H1 (cell line): Measurements from ENCODE around the gene MLPH. TPM values are rescaled to one million over a fixed set of nuclear protein-coding genes. Genes with fewer than 3 reads are reported as not detected.

Experiments
- CTCF ChIA-PET: fragments of 300-600 bp; sonication (Branson Sonifier 250); formaldehyde crosslinking; loops from one replicate; lab custom pipeline; 2021; ENCODE audit not compliant: partially characterized antibody; lab: Charles Lee
- POLR2A ChIA-PET: fragments of 300-600 bp; sonication (Branson Sonifier 250); formaldehyde crosslinking; loops from one replicate; lab custom pipeline; 2021; ENCODE audit warnings: inconsistent platforms; ENCODE audit not compliant: partially characterized antibody; lab: Charles Lee
- DNase-seq, 2 experiments: peaks; one replicate each; pipeline versions ENCODE4 v3.0.0 to v3.0.0-alpha.2; 2010 to 2022; ENCODE audit warnings: low spot score in 2 of 2, low read depth in 1 of 2, mixed read lengths in 1 of 2
- FAIRE-seq: peaks from 2 replicates; lab custom pipeline; 2011; peaks lifted over from hg19 to GRCh38; lab: Jason Lieb, UNC
- H2AFZ ChIP-seq: 2 replicates; pipeline ENCODE4 v1.8.1; 2012; ENCODE audit warnings: low read length, inconsistent platforms
- H2AK5ac ChIP-seq: 2 replicates; pipeline ENCODE4 v1.6.1; 2013; ENCODE audit warnings: low read depth, low read length
- H2BK120ac ChIP-seq: replicated peaks from 2 replicates; pipeline ENCODE3; 2013; ENCODE audit warnings: low read depth, low read length, inconsistent platforms
- H2BK12ac ChIP-seq: 2 replicates; pipeline ENCODE4 v1.6.1; 2013; ENCODE audit warnings: low read depth, low read length
- H2BK15ac ChIP-seq: 2 replicates; pipeline ENCODE4 v1.6.1; 2013; ENCODE audit warnings: low read length
- H2BK20ac ChIP-seq: 2 replicates; pipeline ENCODE4 v1.6.1; 2013; ENCODE audit warnings: low read length
- H2BK5ac ChIP-seq: 2 replicates; pipeline ENCODE4 v1.6.1; 2013; ENCODE audit warnings: low read depth, low read length
- H3K14ac ChIP-seq: 2 replicates; pipeline ENCODE4 v1.6.1; 2013; ENCODE audit warnings: inconsistent platforms; ENCODE audit not compliant: insufficient read length
- H3K18ac ChIP-seq: 2 replicates; pipeline ENCODE4 v1.6.1; 2013; ENCODE audit warnings: low read length; ENCODE audit errors: extremely low read depth
- H3K23ac ChIP-seq: 2 replicates; pipeline ENCODE4 v1.6.1; 2013; ENCODE audit warnings: inconsistent platforms; ENCODE audit not compliant: insufficient read length
- H3K23me2 ChIP-seq: 2 replicates; pipeline ENCODE4 v1.6.1; 2013; ENCODE audit warnings: low read depth, low read length
- H3K27ac ChIP-seq: 2 replicates; pipeline ENCODE4 v1.6.1; 2011; ENCODE audit warnings: low read depth, low read length, inconsistent platforms
- H3K27me3 ChIP-seq, 4 experiments: replicated peaks in 1 of 4; 1 replicate in 1 of 4; 2 replicates in 3 of 4; pipeline versions ENCODE4 v1.6.1 to v1.8.1; 2011 to 2013; ENCODE audit warnings: low read length in 3 of 4, mild to moderate bottlenecking in 3 of 4, inconsistent platforms in 2 of 4, mixed read lengths in 2 of 4, moderate library complexity in 1 of 4; ENCODE audit not compliant: control insufficient read depth in 3 of 4, insufficient read depth in 3 of 4; ENCODE audit errors: extremely low read depth in 1 of 4
- H3K36me3 ChIP-seq, 4 experiments: 2 replicates each; pipeline versions ENCODE4 v1.6.1 to v1.8.1; 2011 to 2013; ENCODE audit warnings: mild to moderate bottlenecking in 4 of 4, low read length in 3 of 4, moderate library complexity in 2 of 4, control low read depth in 1 of 4, inconsistent platforms in 1 of 4; ENCODE audit not compliant: insufficient read depth in 4 of 4, control insufficient read depth in 2 of 4
- H3K4ac ChIP-seq: replicated peaks from 2 replicates; pipeline ENCODE3; 2013; ENCODE audit warnings: low read length, low read depth, mixed read lengths, inconsistent platforms; ENCODE audit not compliant: insufficient read length
- H3K4me1 ChIP-seq, 4 experiments: replicated peaks in 1 of 4; 1 replicate in 1 of 4; 2 replicates in 3 of 4; pipeline versions ENCODE4 v1.6.1 to v1.8.1; 2011 to 2013; ENCODE audit warnings: low read length in 3 of 4, inconsistent platforms in 2 of 4, mixed read lengths in 1 of 4; ENCODE audit not compliant: insufficient read depth in 4 of 4, control insufficient read depth in 3 of 4
- H3K4me2 ChIP-seq, 2 experiments: 2 replicates each; pipeline versions ENCODE4 v1.6.1 to v1.8.1; 2011 to 2013; ENCODE audit warnings: low read depth in 2 of 2, low read length in 2 of 2, control low read depth in 1 of 2, inconsistent platforms in 1 of 2, mild to moderate bottlenecking in 1 of 2; ENCODE audit not compliant: insufficient read depth in 1 of 2
- H3K4me3 ChIP-seq, 4 experiments: fragments of 200-600, 300-600 bp in 1 of 4; sonication (generic), shearing (Covaris generic), sonication (Bioruptor Twin) in 1 of 4; 2 replicates each; pipeline versions ENCODE4 v1.5.1 to v1.8.1; 2011 to 2016; ENCODE audit warnings: low read length in 4 of 4, low read depth in 3 of 4, control low read depth in 2 of 4, inconsistent platforms in 2 of 4, mild to moderate bottlenecking in 2 of 4, mixed read lengths in 1 of 4, moderate library complexity in 1 of 4; ENCODE audit not compliant: insufficient read depth in 2 of 4; ENCODE audit errors: extremely low read depth in 1 of 4
- H3K56ac ChIP-seq: replicated peaks from 2 replicates; pipeline ENCODE3; 2013; ENCODE audit warnings: low read depth, mild to moderate bottlenecking, mixed read lengths, low read length, inconsistent platforms; ENCODE audit not compliant: insufficient read length
- H3K79me1 ChIP-seq: 2 replicates; pipeline ENCODE4 v1.6.1; 2013; ENCODE audit warnings: low read depth, low read length, control low read depth
- H3K79me2 ChIP-seq, 2 experiments: 2 replicates each; pipeline versions ENCODE4 v1.6.1 to v1.8.1; 2012 to 2013; ENCODE audit warnings: low read length in 2 of 2, mild to moderate bottlenecking in 2 of 2, inconsistent platforms in 1 of 2; ENCODE audit not compliant: insufficient read depth in 2 of 2, control insufficient read depth in 1 of 2
- H3K9ac ChIP-seq, 4 experiments: replicated peaks in 1 of 4; 1 replicate in 1 of 4; 2 replicates in 3 of 4; pipeline versions ENCODE4 v1.6.1 to v1.8.1; 2011 to 2013; ENCODE audit warnings: low read depth in 3 of 4, low read length in 3 of 4, control low read depth in 2 of 4, mild to moderate bottlenecking in 2 of 4, moderate library complexity in 2 of 4, inconsistent platforms in 1 of 4; ENCODE audit errors: extremely low read depth in 1 of 4
- H3K9me3 ChIP-seq, 2 experiments: 2 replicates each; pipeline versions ENCODE4 v1.6.1 to v1.8.1; 2012 to 2013; ENCODE audit warnings: mild to moderate bottlenecking in 2 of 2, moderate library complexity in 2 of 2, control low read depth in 1 of 2, inconsistent platforms in 1 of 2, low read depth in 1 of 2, low read length in 1 of 2, mixed read lengths in 1 of 2; ENCODE audit not compliant: insufficient read depth in 2 of 2
- H4K20me1 ChIP-seq, 2 experiments: replicated peaks in 1 of 2; 2 replicates each; pipeline versions ENCODE3 to v1.8.1; 2011 to 2013; ENCODE audit warnings: inconsistent platforms in 2 of 2, low read length in 2 of 2, mild to moderate bottlenecking in 1 of 2; ENCODE audit not compliant: insufficient read depth in 2 of 2, control insufficient read depth in 1 of 2
- H4K5ac ChIP-seq: 2 replicates; pipeline ENCODE4 v1.6.1; 2013; ENCODE audit warnings: low read length, low read depth, mixed read lengths, inconsistent platforms; ENCODE audit not compliant: insufficient read length
- H4K8ac ChIP-seq: 2 replicates; pipeline ENCODE4 v1.8.0; 2013; ENCODE audit warnings: mild to moderate bottlenecking, moderate library complexity, low read length, inconsistent platforms; ENCODE audit not compliant: insufficient read depth; ENCODE audit errors: extremely low read depth
- H4K91ac ChIP-seq: replicated peaks from 2 replicates; pipeline ENCODE3; 2013; ENCODE audit warnings: low read length, mixed read lengths, inconsistent platforms; ENCODE audit not compliant: insufficient read length
- CBX5 ChIP-seq: fragments of 300-800, 300-1000 bp; sonication (generic); IDR thresholded peaks from 2 replicates; pipeline ENCODE4 v1.7.1; 2016; ENCODE audit warnings: antibody characterized with exemption, low read length, low read depth
- CHD2 ChIP-seq: IDR thresholded peaks from 2 replicates; pipeline ENCODE4 v1.6.1; 2012; ENCODE audit warnings: low read length, improper control_type of control experiment
- EZH2 ChIP-seq: fragments of 200-600 bp; sonication (generic); IDR thresholded peaks from 2 replicates; pipeline ENCODE4 v1.7.1; 2012; ENCODE audit warnings: low read depth, mild to moderate bottlenecking, moderate library complexity, low read length, inconsistent platforms; ENCODE audit not compliant: severe bottlenecking
- POLR2A ChIP-seq, 2 experiments: IDR thresholded peaks; 1 replicate in 1 of 2; 2 replicates in 1 of 2; pipeline ENCODE4 v1.6.1; 2011; ENCODE audit warnings: low read depth in 2 of 2, low read length in 2 of 2, mild to moderate bottlenecking in 2 of 2; ENCODE audit errors: control extremely low read depth in 1 of 2
- RFX5 ChIP-seq: IDR thresholded peaks from 2 replicates; pipeline ENCODE4 v1.6.1; 2011; ENCODE audit warnings: low read depth, low read length, improper control_type of control experiment, borderline replicate concordance
- TAF7 ChIP-seq: optimal IDR thresholded peaks from 2 replicates; pipeline ENCODE3; 2011; ENCODE audit warnings: low read depth, mild to moderate bottlenecking, inconsistent platforms, low read length, moderate library complexity, borderline replicate concordance
- YY1 ChIP-seq: IDR thresholded peaks from 2 replicates; pipeline ENCODE4 v1.6.1; 2011; ENCODE audit warnings: low read depth, mild to moderate bottlenecking, low read length
- WGBS, 2 experiments: shearing (Covaris generic) in 1 of 2; methylation state at CpG; one replicate each; pipeline versions ENCODE4 v1.1.6 to v1.1.7; 2013 to 2015; ENCODE audit warnings: low lambda C conversion rate in 2 of 2, mixed read lengths in 2 of 2, inconsistent platforms in 1 of 2, low coverage in 1 of 2, missing lambda C conversion rate in 1 of 2; ENCODE audit not compliant: insufficient replicate concordance in 2 of 2, insufficient coverage in 1 of 2, insufficient read length in 1 of 2; ENCODE audit errors: extremely low coverage in 1 of 2, missing lambda C conversion rate in 1 of 2; 5-methylcytosine and 5-hydroxymethylcytosine counted together
- polyA plus RNA-seq, 7 experiments: library from polyadenylated mRNA; depleted of rRNA in 3 of 7; stranded (reverse) in 5 of 7; unstranded in 2 of 7; fragments of >200 nt in 5 of 7; fragments of 200-250 nt in 2 of 7; gene quantifications; 1 replicate in 5 of 7; 2 replicates in 1 of 7; 4 replicates in 1 of 7; pipeline versions ENCODE4 v1.2.1 to v1.2.3, GENCODE V29; 2011 to 2013; ENCODE audit warnings: missing spikeins in 2 of 7, mixed read lengths in 2 of 7
- total RNA-seq: library from RNA; stranded (reverse); fragmentation: NEBNext Ultra II Directional; extraction: Animal tissue kit (Norgen Biotek cat#: 25700); gene quantifications from 2 replicates; pipeline ENCODE4 v1.2.1, GENCODE V29; 2021
- TF ChIP-seq, protein P1 (sequence below), 3 experiments: IDR thresholded peaks; 1 replicate in 2 of 3; 2 replicates in 1 of 3; pipeline versions ENCODE4 v1.5.1 to v1.6.1; 2011; ENCODE audit warnings: low read length in 3 of 3, mild to moderate bottlenecking in 3 of 3, inconsistent platforms in 2 of 3, low read depth in 1 of 3, moderate library complexity in 1 of 3; ENCODE audit not compliant: insufficient read depth in 1 of 3; ENCODE audit errors: control extremely low read depth in 1 of 3
- TF ChIP-seq, protein P2 (sequence below): IDR thresholded peaks from 2 replicates; pipeline ENCODE4 v1.6.1; 2011; ENCODE audit warnings: low read depth, mild to moderate bottlenecking, low read length; ENCODE audit not compliant: insufficient read depth

The MLPH gene
- total and polyA plus RNA-seq, 2 of the 8 experiments (the other 6 are each of a cell fraction or from before 2014, with no cell fraction given): 12.7 to 17.0 TPM

DNA sequence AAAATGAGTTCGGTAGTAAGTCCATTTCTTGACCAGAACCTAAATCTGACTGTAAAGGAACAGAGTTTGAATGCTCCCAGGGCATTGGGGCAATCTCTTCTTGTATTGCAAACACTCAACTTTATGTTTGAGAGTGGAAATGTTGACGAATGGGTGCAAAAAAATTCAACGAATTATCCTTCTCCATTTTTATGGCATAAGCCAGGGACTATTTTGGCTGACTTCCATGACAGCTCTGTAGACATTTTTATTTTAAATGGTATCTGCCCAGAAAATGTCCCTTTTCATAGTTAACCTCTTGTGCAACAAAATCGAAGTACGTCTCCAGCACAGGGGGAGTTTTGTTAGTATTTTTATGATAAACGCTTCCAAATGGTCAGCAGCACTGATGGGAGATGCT is 3.7 kb downstream of the MLPH start:
- Histone ChIP-seq H4K20me1 (no peaks in the 10 kb centered on the region), H3K4me2 (peak overlapping the region; percentile 52 to 55; a peak in 3 of 4 replicates), H3K79me2 (peaks cover 0 to 2% of the 10 kb centered on the region in 2 experiments; a peak in 1 of 4 replicates), H2BK120ac (peak overlapping the region; percentile 79), H3K14ac (no peak overlapping the region), H3K9me3 (peaks cover 9 to 13% of the 10 kb centered on the region in 2 experiments), H4K8ac (no peak overlapping the region), H2BK15ac (no peak overlapping the region), H2BK20ac (no peak overlapping the region), H4K5ac (peak overlapping the region; percentile 73), H3K36me3 (peaks cover 0 to 20% (median 9%) of the 10 kb centered on the region in 4 experiments; a peak in 5 of 8 replicates), H3K4me1 (peaks cover 9 to 28% (median 23%) of the 10 kb centered on the region in 4 experiments), H3K9ac (no peak overlapping the region), H3K23me2 (peaks cover 12% of the 10 kb centered on the region; the same call in 1 of the 2 replicates), H2BK5ac (peak overlapping the region; percentile 4; the same call in 1 of the 2 replicates), H3K27ac (peak overlapping the region; percentile 37; the same call in 1 of the 2 replicates), H2AFZ (no peak overlapping the region), H4K91ac (peak overlapping the region; percentile 17), H2BK12ac (peak overlapping the region; percentile 78; the same call in 1 of the 2 replicates), H3K56ac (no peak overlapping the region), H3K27me3 (peaks cover 6 to 25% (median 21%) of the 10 kb centered on the region in 4 experiments; a peak in 6 of 7 replicates), H3K4me3 (peak overlapping the region in 1 of 4 experiments; percentile 41; a peak in 1 of 8 replicates), H3K4ac (peak overlapping the region; percentile 60), H2AK5ac (no peak overlapping the region), H3K18ac (peak overlapping the region; percentile 15; the same call in 1 of the 2 replicates), H3K23ac (no peak overlapping the region), H3K79me1 (no peaks in the 10 kb centered on the region; the same call in 1 of the 2 replicates)
- ChIA-PET CTCF (interaction anchor here (0.6 to 7.3 kb wide), 8 partner anchors 11 to 81 kb away, joined by 3 to 48 read pairs (median 4); no protein-coding TSS in a partner anchor), POLR2A (interaction anchor here (1.4 to 3.1 kb wide), 3 partner anchors 16 to 82 kb away, joined by 3 to 9 read pairs (median 4); no protein-coding TSS in a partner anchor)
- DNase-seq (no peak), FAIRE-seq (peak; percentile 24)
- 86% methylated on average over 6 of the region's 6 CpGs; no CpG with 5 or more reads in 1 of the 2 experiments for WGBS, 2 experiments
- no peak for TF ChIP-seq EZH2
- no peak for TF ChIP-seq CBX5
- no peak for TF ChIP-seq RFX5
- TF ChIP-seq POLR2A (IDR thresholded peaks at IDR 0.05; ENCODE audit: control extremely low read depth in 1 of 2, low read depth in 2 of 2, low read length in 2 of 2): no peak
- TF ChIP-seq, protein P1, sequence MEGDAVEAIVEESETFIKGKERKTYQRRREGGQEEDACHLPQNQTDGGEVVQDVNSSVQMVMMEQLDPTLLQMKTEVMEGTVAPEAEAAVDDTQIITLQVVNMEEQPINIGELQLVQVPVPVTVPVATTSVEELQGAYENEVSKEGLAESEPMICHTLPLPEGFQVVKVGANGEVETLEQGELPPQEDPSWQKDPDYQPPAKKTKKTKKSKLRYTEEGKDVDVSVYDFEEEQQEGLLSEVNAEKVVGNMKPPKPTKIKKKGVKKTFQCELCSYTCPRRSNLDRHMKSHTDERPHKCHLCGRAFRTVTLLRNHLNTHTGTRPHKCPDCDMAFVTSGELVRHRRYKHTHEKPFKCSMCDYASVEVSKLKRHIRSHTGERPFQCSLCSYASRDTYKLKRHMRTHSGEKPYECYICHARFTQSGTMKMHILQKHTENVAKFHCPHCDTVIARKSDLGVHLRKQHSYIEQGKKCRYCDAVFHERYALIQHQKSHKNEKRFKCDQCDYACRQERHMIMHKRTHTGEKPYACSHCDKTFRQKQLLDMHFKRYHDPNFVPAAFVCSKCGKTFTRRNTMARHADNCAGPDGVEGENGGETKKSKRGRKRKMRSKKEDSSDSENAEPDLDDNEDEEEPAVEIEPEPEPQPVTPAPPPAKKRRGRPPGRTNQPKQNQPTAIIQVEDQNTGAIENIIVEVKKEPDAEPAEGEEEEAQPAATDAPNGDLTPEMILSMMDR (IDR thresholded peaks at IDR 0.05; ENCODE audit: control extremely low read depth in 1 of 3, insufficient read depth in 1 of 3, low read depth in 1 of 3, low read length in 3 of 3): no peak
- no peak for TF ChIP-seq TAF7
- TF ChIP-seq, protein P2, sequence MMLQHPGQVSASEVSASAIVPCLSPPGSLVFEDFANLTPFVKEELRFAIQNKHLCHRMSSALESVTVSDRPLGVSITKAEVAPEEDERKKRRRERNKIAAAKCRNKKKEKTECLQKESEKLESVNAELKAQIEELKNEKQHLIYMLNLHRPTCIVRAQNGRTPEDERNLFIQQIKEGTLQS: no peak
- no peak for TF ChIP-seq CHD2
- TF ChIP-seq YY1: no peak
